ENCODE data around the gene ERICH6B. TPM values are rescaled to one million over a fixed set of nuclear protein-coding genes. Genes with fewer than 3 reads are reported as not detected.
A peak's percentile ranks its signal among the peaks of the same experiment; 100 is the strongest.

Gene ERICH6B
- total RNA-seq, 2 experiments from 2014 or later, result not detected

- peaks cover 40% of the 10 kb centered on the region for H3K4me1 Mint-ChIP-seq
- peak overlapping the region; percentile 86 for H3K27ac Mint-ChIP-seq
- DNase-seq (no peak), ATAC-seq (peak; percentile 61)
- peak overlapping the region; percentile 36 for H3K4me3 Mint-ChIP-seq
- no peaks in the 10 kb centered on the region for H3K9me3 Mint-ChIP-seq (ENCODE audit: low read depth)
- H3K27me3 Mint-ChIP-seq, result no peaks in the 10 kb centered on the region
- H3K36me3 Mint-ChIP-seq, result peaks cover 54% of the 10 kb centered on the region
- CTCF ChIA-PET, result interaction anchor here (0.6 kb wide), 1 partner anchor 546 kb away, joined by 3 read pairs; no protein-coding TSS in a partner anchor
Observed at GRCh38 chr13:45519493-45519892, 96.0 kb downstream of the ERICH6B start.

- H3K27me3 Mint-ChIP-seq, result no peaks in the 10 kb centered on the region
- ATAC-seq, result peak; percentile 69
- peaks cover 40% of the 10 kb centered on the region for H3K4me1 Mint-ChIP-seq
- H3K4me3 Mint-ChIP-seq, result no peak overlapping the region
- peak overlapping the region; percentile 86 for H3K27ac Mint-ChIP-seq
- CTCF ChIA-PET, result interaction anchor here (0.6 to 0.9 kb wide), 2 partner anchors 43 to 547 kb away, joined by 3 read pairs; no protein-coding TSS in a partner anchor
- H3K36me3 Mint-ChIP-seq, result peaks cover 52% of the 10 kb centered on the region
- DNase-seq, result no peak
- H3K9me3 Mint-ChIP-seq (ENCODE audit: low read depth), result no peaks in the 10 kb centered on the region
Observed at GRCh38 chr13:45518525-45519245, 96.9 kb downstream of the ERICH6B start.

GRCh38 chr13:45516757-45517156, 98.8 kb downstream of the ERICH6B start:
- peaks cover 51% of the 10 kb centered on the region for H3K36me3 Mint-ChIP-seq
- CTCF ChIA-PET, result no interaction called here
- no peaks in the 10 kb centered on the region for H3K27me3 Mint-ChIP-seq
- no peak overlapping the region for H3K4me3 Mint-ChIP-seq
- DNase-seq (no peak), ATAC-seq (no peak)
- H3K9me3 Mint-ChIP-seq (ENCODE audit: low read depth), result no peaks in the 10 kb centered on the region
- H3K27ac Mint-ChIP-seq, result no peak overlapping the region
- peaks cover 44% of the 10 kb centered on the region for H3K4me1 Mint-ChIP-seq

GRCh38 chr13:45512098-45512496, 103.4 kb downstream of the ERICH6B start:
- no peak for DNase-seq
- Mint-ChIP-seq H3K4me3 (no peak overlapping the region), H3K27ac (peak overlapping the region; percentile 74), H3K4me1 (peaks cover 28% of the 10 kb centered on the region), H3K9me3 (ENCODE audit: low read depth) (no peaks in the 10 kb centered on the region), H3K27me3 (no peaks in the 10 kb centered on the region), H3K36me3 (peaks cover 30% of the 10 kb centered on the region)
- CTCF ChIA-PET, result interaction anchor here (0.6 to 1.7 kb wide), 3 partner anchors 9 to 810 kb away, joined by 4 to 5 read pairs (median 4); no protein-coding TSS in a partner anchor
- peak; percentile 53 for ATAC-seq

GRCh38 chr13:45511310-45512097, 104.0 kb downstream of the ERICH6B start:
- DNase-seq, result peak; percentile 48
- Mint-ChIP-seq H3K4me3 (no peak overlapping the region), H3K9me3 (ENCODE audit: low read depth) (no peaks in the 10 kb centered on the region), H3K36me3 (peaks cover 29% of the 10 kb centered on the region), H3K27me3 (no peaks in the 10 kb centered on the region), H3K4me1 (peaks cover 23% of the 10 kb centered on the region), H3K27ac (peak overlapping the region; percentile 74)
- peak; percentile 73 for ATAC-seq
- CTCF ChIA-PET, result interaction anchor here (0.6 to 1.7 kb wide), 3 partner anchors 9 to 810 kb away, joined by 4 to 5 read pairs (median 4); no protein-coding TSS in a partner anchor

- ATAC-seq, result no peak
- Mint-ChIP-seq H3K4me1 (peaks cover 17% of the 10 kb centered on the region), H3K4me3 (no peak overlapping the region), H3K27ac (no peak overlapping the region), H3K36me3 (peaks cover 30% of the 10 kb centered on the region), H3K27me3 (no peaks in the 10 kb centered on the region), H3K9me3 (ENCODE audit: low read depth) (no peaks in the 10 kb centered on the region)
- CTCF ChIA-PET, result interaction anchor here (2.0 kb wide), 1 partner anchor 141 kb away, joined by 9 read pairs; no protein-coding TSS in a partner anchor
- no peak for DNase-seq
Observed at GRCh38 chr13:45510672-45511071, 104.9 kb downstream of the ERICH6B start.

GRCh38 chr13:45508776-45509175, 106.8 kb downstream of the ERICH6B start:
- H3K9me3 Mint-ChIP-seq (ENCODE audit: low read depth), result no peaks in the 10 kb centered on the region
- no peak overlapping the region for H3K4me3 Mint-ChIP-seq
- DNase-seq, result no peak
- no peaks in the 10 kb centered on the region for H3K27me3 Mint-ChIP-seq
- peaks cover 33% of the 10 kb centered on the region for H3K36me3 Mint-ChIP-seq
- H3K4me1 Mint-ChIP-seq, result peaks cover 13% of the 10 kb centered on the region
- CTCF ChIA-PET, result interaction anchor here (2.0 kb wide), 1 partner anchor 139 kb away, joined by 9 read pairs; no protein-coding TSS in a partner anchor
- no peak for ATAC-seq
- H3K27ac Mint-ChIP-seq, result no peak overlapping the region

- Mint-ChIP-seq H3K4me1 (peaks cover 9% of the 10 kb centered on the region), H3K9me3 (ENCODE audit: low read depth) (no peaks in the 10 kb centered on the region), H3K36me3 (peaks cover 34% of the 10 kb centered on the region), H3K27ac (no peak overlapping the region), H3K27me3 (no peaks in the 10 kb centered on the region), H3K4me3 (no peak overlapping the region)
- CTCF ChIA-PET, result no interaction called here
- no peak for DNase-seq
- ATAC-seq, result no peak
Observed at GRCh38 chr13:45506811-45507210, 108.7 kb downstream of the ERICH6B start.

- no peak overlapping the region for H3K4me3 Mint-ChIP-seq
- H3K9me3 Mint-ChIP-seq (ENCODE audit: low read depth), result no peaks in the 10 kb centered on the region
- no peak for ATAC-seq
- H3K27ac Mint-ChIP-seq, result no peak overlapping the region
- peaks cover 15% of the 10 kb centered on the region for H3K4me1 Mint-ChIP-seq
- H3K27me3 Mint-ChIP-seq, result no peaks in the 10 kb centered on the region
- H3K36me3 Mint-ChIP-seq, result peaks cover 43% of the 10 kb centered on the region
- DNase-seq, result no peak
- CTCF ChIA-PET, result interaction anchor here (1.0 kb wide), 1 partner anchor 13 kb away, joined by 3 read pairs; no protein-coding TSS in a partner anchor
Observed at GRCh38 chr13:45503658-45504057, 111.9 kb downstream of the ERICH6B start.

- Mint-ChIP-seq H3K27me3 (no peaks in the 10 kb centered on the region), H3K36me3 (peaks cover 50% of the 10 kb centered on the region)
- CTCF ChIA-PET, result interaction anchor here (0.9 kb wide), 1 partner anchor 130 kb away, joined by 3 read pairs; no protein-coding TSS in a partner anchor
Observed at GRCh38 chr13:45501175-45501526, 114.4 kb downstream of the ERICH6B start.

GRCh38 chr13:45500492-45501174, 114.9 kb downstream of the ERICH6B start:
- CTCF ChIA-PET, result no interaction called here
- Mint-ChIP-seq H3K4me3 (no peak overlapping the region), H3K36me3 (peaks cover 48% of the 10 kb centered on the region), H3K4me1 (peaks cover 12% of the 10 kb centered on the region), H3K27ac (peak overlapping the region; percentile 18), H3K9me3 (ENCODE audit: low read depth) (no peaks in the 10 kb centered on the region), H3K27me3 (no peaks in the 10 kb centered on the region)
- no peak for DNase-seq
- no peak for ATAC-seq

More at GRCh38 chr13:45501175-45501526, 114.4 kb downstream of the ERICH6B start:
- ATAC-seq, result no peak
- DNase-seq, result no peak
- H3K4me1 Mint-ChIP-seq, result peaks cover 12% of the 10 kb centered on the region
- no peaks in the 10 kb centered on the region for H3K9me3 Mint-ChIP-seq (ENCODE audit: low read depth)
- no peak overlapping the region for H3K27ac Mint-ChIP-seq
- H3K4me3 Mint-ChIP-seq, result no peak overlapping the region

GRCh38 chr13:45496942-45497341, 118.6 kb downstream of the ERICH6B start:
- peaks cover 12% of the 10 kb centered on the region for H3K4me1 Mint-ChIP-seq
- H3K9me3 Mint-ChIP-seq (ENCODE audit: low read depth), result no peaks in the 10 kb centered on the region
- H3K36me3 Mint-ChIP-seq, result peaks cover 39% of the 10 kb centered on the region
- H3K4me3 Mint-ChIP-seq, result no peak overlapping the region
- H3K27ac Mint-ChIP-seq, result no peak overlapping the region
- H3K27me3 Mint-ChIP-seq, result no peaks in the 10 kb centered on the region
- DNase-seq, result no peak
- ATAC-seq, result no peak
- CTCF ChIA-PET, result interaction anchor here (1.6 kb wide), 1 partner anchor 23 kb away, joined by 3 read pairs; no protein-coding TSS in a partner anchor

- H3K27me3 Mint-ChIP-seq, result no peaks in the 10 kb centered on the region
- CTCF ChIA-PET, result no interaction called here
- peaks cover 20% of the 10 kb centered on the region for H3K36me3 Mint-ChIP-seq
- DNase-seq (no peak), ATAC-seq (no peak)
- H3K4me1 Mint-ChIP-seq, result peaks cover 2% of the 10 kb centered on the region
- H3K9me3 Mint-ChIP-seq (ENCODE audit: low read depth), result no peaks in the 10 kb centered on the region
- H3K27ac Mint-ChIP-seq, result no peak overlapping the region
- no peak overlapping the region for H3K4me3 Mint-ChIP-seq
Observed at GRCh38 chr13:45492538-45492937, 123.0 kb downstream of the ERICH6B start.
